ENCODE data around the gene SLC44A5. TPM values are rescaled to one million over a fixed set of nuclear protein-coding genes. Genes with fewer than 3 reads are reported as not detected.

SLC44A5 gene
- total and polyA plus RNA-seq, 7 donors, result 0.01 to 7.5 (median 0.49) TPM

DNA sequence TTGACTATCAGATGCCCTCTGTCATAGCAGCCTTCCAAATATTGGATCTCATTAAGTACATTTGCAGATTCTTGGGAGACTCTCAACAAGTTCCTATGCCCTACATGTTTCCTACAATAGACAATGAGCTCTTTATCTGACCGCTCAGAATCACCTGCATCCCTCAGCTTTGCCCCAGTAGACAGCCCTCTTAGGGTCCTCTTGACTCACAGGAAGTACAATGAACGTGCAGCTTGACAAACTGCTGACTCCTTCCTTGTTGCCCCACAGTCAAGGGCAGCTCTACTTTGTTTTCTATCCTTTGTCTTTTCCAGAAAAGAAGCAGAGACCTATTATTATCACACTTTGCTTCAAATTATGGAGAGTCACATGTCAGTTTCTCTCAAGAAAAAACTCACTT is 27.6 kb downstream of the SLC44A5 start:
- no peak overlapping the region for H3K27ac ChIP-seq
- WGBS, 3 donors, result 59 to 67% (median 63%) methylated on average over 2 of the region's 2 CpGs
- TF ChIP-seq CTCF (IDR thresholded peaks at IDR 0.05), result no peak

DNA sequence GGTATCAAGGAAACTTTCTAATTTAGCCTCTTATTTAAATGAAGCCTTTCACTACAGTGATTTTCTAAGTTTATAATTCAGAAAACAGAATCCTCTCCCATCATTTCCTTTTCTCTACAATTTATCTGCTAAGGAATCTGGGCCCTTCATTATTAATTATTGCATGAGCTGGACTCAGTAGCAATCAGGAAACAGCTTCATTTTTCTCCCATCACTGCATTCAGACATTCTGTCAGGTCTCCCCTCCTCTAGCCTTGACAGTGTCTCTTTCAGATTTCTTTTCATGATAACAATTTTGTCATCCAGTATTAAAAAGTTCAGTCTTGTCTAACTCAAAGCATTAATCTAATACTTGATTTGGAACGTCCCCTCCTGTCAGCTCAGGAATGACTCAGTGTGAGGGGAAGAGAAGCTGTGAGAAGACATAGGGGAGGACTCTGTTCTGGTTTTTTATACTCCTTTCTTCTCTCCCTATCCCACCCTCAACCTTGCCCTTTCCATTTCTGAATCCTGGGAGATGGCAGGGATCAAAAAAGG is 28.1 kb downstream of the SLC44A5 start:
- intact Hi-C loops (cut with DNase I), result no loop called here
- Histone ChIP-seq H3K4me3 (no peak overlapping the region), H3K9me3 (no peaks in the 10 kb centered on the region), H3K27me3 (ENCODE audit: insufficient read depth in 3 of 3, low read length in 2 of 3) (no peaks in the 10 kb centered on the region), H3K36me3 (ENCODE audit: insufficient read depth in 1 of 2, low read depth in 1 of 2) (no peaks in the 10 kb centered on the region), H3K4me1 (no peaks in the 10 kb centered on the region), H3K27ac (no peak overlapping the region)
- WGBS, 3 donors, result 71 to 84% (median 82%) methylated on average over 1 of the region's 1 CpG
- TF ChIP-seq CTCF (IDR thresholded peaks at IDR 0.05), result no peak
- no peak for DNase-seq
- ATAC-seq, result no peak

More for the DNA sequence above, 27.6 kb downstream of the SLC44A5 start:
- no peak for DNase-seq
- Histone ChIP-seq H3K9me3 (no peaks in the 10 kb centered on the region), H3K27me3 (ENCODE audit: insufficient read depth in 3 of 3, low read length in 2 of 3) (no peaks in the 10 kb centered on the region), H3K4me1 (no peaks in the 10 kb centered on the region), H3K36me3 (ENCODE audit: insufficient read depth in 1 of 2, low read depth in 1 of 2) (no peaks in the 10 kb centered on the region), H3K4me3 (no peak overlapping the region)
- ATAC-seq, result no peak
- intact Hi-C loops (cut with DNase I), result no loop called here

- H3K27me3 ChIP-seq (ENCODE audit: insufficient read depth in 3 of 3, low read length in 2 of 3), result no peaks in the 10 kb centered on the region
- no peaks in the 10 kb centered on the region for H3K36me3 ChIP-seq (ENCODE audit: insufficient read depth in 1 of 2, low read depth in 1 of 2)
- no peak overlapping the region for H3K27ac ChIP-seq
- H3K4me1 ChIP-seq, result no peaks in the 10 kb centered on the region
- no peaks in the 10 kb centered on the region for H3K9me3 ChIP-seq
- no peak for DNase-seq
- 26 to 37% (median 34%) methylated on average over 2 of the region's 2 CpGs for WGBS, 3 donors
- TF ChIP-seq CTCF (IDR thresholded peaks at IDR 0.05), result no peak
- no peak for ATAC-seq
- H3K4me3 ChIP-seq, result no peak overlapping the region
- intact Hi-C loops (cut with DNase I), result no loop called here
These were observed 31.9 kb downstream of the SLC44A5 start for GRCh38 chr1:75579046-75579445.

DNA sequence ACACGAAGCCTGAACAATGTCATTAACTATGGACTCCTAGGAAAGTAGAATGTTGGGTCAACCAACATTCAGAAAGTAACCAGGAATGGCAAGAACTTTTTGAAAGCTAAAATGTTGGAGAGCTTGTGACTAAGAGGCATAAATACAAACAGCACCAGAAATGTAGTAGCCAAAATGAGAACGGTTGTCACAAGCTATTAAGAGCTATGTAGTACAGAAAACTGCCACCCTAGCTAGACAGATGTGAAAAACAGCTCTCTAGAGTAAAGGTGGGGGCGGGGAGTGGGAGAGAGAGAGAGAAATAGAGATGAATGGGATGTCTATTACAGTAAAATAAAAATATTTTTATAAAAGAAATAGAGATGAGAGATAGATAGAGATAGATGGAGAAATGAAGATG is 35.1 kb downstream of the SLC44A5 start:
- Histone ChIP-seq H3K9me3 (no peaks in the 10 kb centered on the region), H3K4me1 (no peaks in the 10 kb centered on the region), H3K36me3 (ENCODE audit: insufficient read depth in 1 of 2, low read depth in 1 of 2) (no peaks in the 10 kb centered on the region), H3K27ac (no peak overlapping the region), H3K27me3 (ENCODE audit: insufficient read depth in 3 of 3, low read length in 2 of 3) (no peaks in the 10 kb centered on the region), H3K4me3 (no peak overlapping the region)
- 54 to 71% (median 58%) methylated on average over 3 of the region's 3 CpGs for WGBS, 3 donors
- ATAC-seq, result no peak
- TF ChIP-seq CTCF (IDR thresholded peaks at IDR 0.05), result no peak
- intact Hi-C loops (cut with DNase I), result no loop called here
- no peak for DNase-seq

DNA sequence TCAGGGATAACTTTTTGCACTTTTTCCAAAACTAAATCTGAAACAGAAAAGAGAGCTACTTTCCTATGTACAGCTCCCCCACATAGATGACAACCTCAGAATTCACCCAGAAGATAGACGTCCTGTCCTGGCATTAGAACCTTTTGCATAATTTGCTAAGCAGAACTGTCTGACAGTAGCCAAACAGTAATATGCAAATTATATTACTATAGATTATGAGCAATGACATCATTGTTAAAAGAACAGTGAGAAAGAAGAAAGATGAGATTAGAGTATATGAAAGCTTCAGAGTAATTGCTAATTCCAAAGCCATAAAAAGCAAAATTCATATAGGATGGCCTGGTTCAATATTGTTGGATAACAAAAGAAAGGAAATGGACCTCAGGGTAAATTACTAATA is 43.7 kb downstream of the SLC44A5 start:
- no peak for TF ChIP-seq CTCF (IDR thresholded peaks at IDR 0.05)
- no peak for DNase-seq
- no peak overlapping the region for H3K27ac ChIP-seq
- no peaks in the 10 kb centered on the region for H3K36me3 ChIP-seq (ENCODE audit: insufficient read depth in 1 of 2, low read depth in 1 of 2)
- no peaks in the 10 kb centered on the region for H3K4me1 ChIP-seq
- no peak for ATAC-seq
- no peak overlapping the region for H3K4me3 ChIP-seq
- intact Hi-C loops (cut with DNase I), result no loop called here
- H3K27me3 ChIP-seq (ENCODE audit: insufficient read depth in 3 of 3, low read length in 2 of 3), result no peaks in the 10 kb centered on the region
- WGBS, 3 donors, result 57 to 66% (median 66%) methylated on average over 1 of the region's 1 CpG
- no peaks in the 10 kb centered on the region for H3K9me3 ChIP-seq
